WTC11 (cell line): Measurements from ENCODE around the gene CCDC141. TPM values are rescaled to one million over a fixed set of nuclear protein-coding genes. Genes with fewer than 3 reads are reported as not detected.

Experiments
- ATAC-seq: fragments of 200-7000 bp; cut with Tn5 transposase; 2 replicates; pipeline ENCODE4 v1.10.0; 2021; ENCODE audit warnings: mild to moderate bottlenecking, moderate library complexity
- CTCF ChIA-PET: fragments of 300-600 bp; sonication (Branson Sonifier 250); formaldehyde crosslinking; loops from one replicate; lab custom pipeline; 2021; ENCODE audit warnings: antibody characterized with exemption; lab: Charles Lee
- POLR2A ChIA-PET: fragments of 350-600 bp; sonication (Branson Sonifier 250); formaldehyde crosslinking; loops from one replicate; lab custom pipeline; 2021; ENCODE audit warnings: antibody characterized with exemption; lab: Charles Lee
- DNase-seq: peaks from one replicate; pipeline ENCODE4 v3.0.0; 2021; ENCODE audit warnings: low spot score
- H3K27ac Mint-ChIP-seq: 2 replicates; pipeline ENCODE4 v1.8.0; 2021; ENCODE audit warnings: mixed read lengths
- H3K27me3 Mint-ChIP-seq: 2 replicates; pipeline ENCODE4 v1.8.0; 2021; ENCODE audit warnings: low read depth, mild to moderate bottlenecking, moderate library complexity, mixed read lengths
- H3K36me3 Mint-ChIP-seq: 2 replicates; pipeline ENCODE4 v1.8.0; 2021; ENCODE audit warnings: mixed read lengths
- H3K4me1 Mint-ChIP-seq: 2 replicates; pipeline ENCODE4 v1.8.0; 2022; ENCODE audit warnings: mixed read lengths
- H3K4me3 Mint-ChIP-seq: 2 replicates; pipeline ENCODE4 v1.8.0; 2021; ENCODE audit warnings: mild to moderate bottlenecking, moderate library complexity, mixed read lengths
- H3K9me3 Mint-ChIP-seq: 2 replicates; pipeline ENCODE4 v1.8.0; 2021; ENCODE audit warnings: mixed read lengths
- AFF4 ChIP-seq: sonication (generic); formaldehyde crosslinking; IDR thresholded peaks from 2 replicates; pipeline ENCODE4 v1.8.1; 2023; ENCODE audit warnings: mild to moderate bottlenecking, missing genetic modification reagents, borderline replicate concordance
- ELF4 ChIP-seq: sonication (generic); formaldehyde crosslinking; IDR thresholded peaks from 2 replicates; pipeline ENCODE4 v1.8.1; 2022; ENCODE audit warnings: low read depth, mild to moderate bottlenecking, moderate library complexity, missing genetic modification reagents
- IRF1 ChIP-seq: sonication (generic); formaldehyde crosslinking; IDR thresholded peaks from 2 replicates; pipeline ENCODE4 v1.8.0; 2023; ENCODE audit warnings: missing genetic modification reagents
- KAT7 ChIP-seq: sonication (generic); formaldehyde crosslinking; IDR thresholded peaks from 2 replicates; pipeline ENCODE4 v1.8.1; 2023; ENCODE audit warnings: missing genetic modification reagents, mild to moderate bottlenecking, borderline replicate concordance
- MAX ChIP-seq: sonication (generic); formaldehyde crosslinking; IDR thresholded peaks from 2 replicates; pipeline ENCODE4 v1.8.0; 2022; ENCODE audit warnings: mild to moderate bottlenecking, missing genetic modification reagents
- MLX ChIP-seq: sonication (generic); formaldehyde crosslinking; IDR thresholded peaks from 2 replicates; pipeline ENCODE4 v1.8.1; 2023; ENCODE audit warnings: mild to moderate bottlenecking, missing genetic modification reagents, moderate library complexity
- MXD4 ChIP-seq: fragments of 250-450 bp; sonication (Bioruptor Pico); IDR thresholded peaks from 2 replicates; pipeline ENCODE4 v1.8.0; 2021; ENCODE audit warnings: mild to moderate bottlenecking, moderate library complexity, borderline replicate concordance
- MYBL2 ChIP-seq: sonication (generic); formaldehyde crosslinking; IDR thresholded peaks from 2 replicates; pipeline ENCODE4 v1.8.1; 2023; ENCODE audit warnings: mild to moderate bottlenecking, moderate library complexity, missing genetic modification reagents
- NFYB ChIP-seq: sonication (generic); formaldehyde crosslinking; conservative IDR thresholded peaks from 2 replicates; pipeline ENCODE4 v1.8.0; 2022; ENCODE audit warnings: low read depth, missing genetic modification reagents
- NR1H2 ChIP-seq: sonication (generic); formaldehyde crosslinking; IDR thresholded peaks from 2 replicates; pipeline ENCODE4 v1.9.0; 2021; ENCODE audit warnings: mild to moderate bottlenecking, moderate library complexity, missing genetic modification reagents
- PRRX2 ChIP-seq: fragments of 250-450 bp; sonication (Bioruptor Pico); IDR thresholded peaks from 2 replicates; pipeline ENCODE4 v1.8.0; 2021; ENCODE audit warnings: mild to moderate bottlenecking
- RELA ChIP-seq: sonication (generic); formaldehyde crosslinking; IDR thresholded peaks from 2 replicates; pipeline ENCODE4 v1.8.1; 2022; ENCODE audit warnings: missing genetic modification reagents, mild to moderate bottlenecking, borderline replicate concordance
- TEAD1 ChIP-seq: sonication (generic); formaldehyde crosslinking; IDR thresholded peaks from 2 replicates; pipeline ENCODE4 v1.8.0; 2022; ENCODE audit warnings: mild to moderate bottlenecking, missing genetic modification reagents
- ZNF317 ChIP-seq: sonication (generic); formaldehyde crosslinking; IDR thresholded peaks from 2 replicates; pipeline ENCODE4 v1.8.1; 2023; ENCODE audit warnings: low read depth, mild to moderate bottlenecking, moderate library complexity, missing genetic modification reagents, borderline replicate concordance
- ZNF671 ChIP-seq: fragments of 250-450 bp; sonication (Bioruptor Pico); IDR thresholded peaks from 2 replicates; pipeline ENCODE4 v1.8.0; 2021; ENCODE audit warnings: mild to moderate bottlenecking
- total RNA-seq: library from RNA; stranded (reverse); gene quantifications from 3 replicates; pipeline ENCODE4 v1.2.3, GENCODE V29; 2021
- TF ChIP-seq, protein P1 (sequence below): sonication (generic); formaldehyde crosslinking; IDR thresholded peaks from 2 replicates; pipeline ENCODE4 v1.8.0; 2023; ENCODE audit warnings: mild to moderate bottlenecking, missing genetic modification reagents
- TF ChIP-seq, protein P2 (sequence below): fragments of 250-450 bp; sonication (Bioruptor Pico); IDR thresholded peaks from 2 replicates; pipeline ENCODE4 v1.9.0; 2021; ENCODE audit warnings: moderate library complexity, mild to moderate bottlenecking, inconsistent platforms, borderline replicate concordance
- TF ChIP-seq, protein P3 (sequence below): fragments of 250-450 bp; sonication (Bioruptor Pico); IDR thresholded peaks from 2 replicates; pipeline ENCODE4 v2.1.2; 2022; ENCODE audit warnings: mild to moderate bottlenecking, moderate library complexity
- TF ChIP-seq, protein P4 (sequence below): sonication (generic); formaldehyde crosslinking; conservative IDR thresholded peaks from 2 replicates; pipeline ENCODE4 v1.8.1; 2023; ENCODE audit warnings: mild to moderate bottlenecking, low read depth, missing genetic modification reagents, moderate library complexity
- TF ChIP-seq, protein P5 (sequence below): fragments of 250-450 bp; sonication (Bioruptor Pico); IDR thresholded peaks from 2 replicates; pipeline ENCODE4 v1.8.0; 2021; ENCODE audit warnings: mild to moderate bottlenecking

Gene CCDC141
- total RNA-seq, 1 experiment from 2014 or later: 8.5 TPM

DNA sequence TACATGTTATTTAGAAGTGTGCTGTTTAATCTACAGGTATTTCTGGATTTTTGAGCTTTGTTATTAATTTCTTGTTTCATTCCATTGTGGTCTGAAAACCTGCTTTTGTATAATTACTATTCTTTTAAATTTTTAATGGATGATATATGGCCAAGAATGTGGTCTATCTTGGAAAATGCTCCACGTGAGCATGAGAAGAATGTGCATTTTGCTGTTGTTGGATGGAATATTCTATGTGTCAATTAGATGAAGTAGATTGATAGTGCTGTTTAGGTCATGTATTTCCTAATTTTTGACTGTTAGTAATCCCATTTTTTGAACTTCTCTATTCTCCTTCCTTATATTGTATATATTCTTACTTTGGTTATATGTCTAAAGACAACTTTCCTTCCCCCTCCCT lies 222.8 kb downstream of the CCDC141 start:
- no peak for ATAC-seq
- ChIA-PET POLR2A (interaction anchor here (0.8 kb wide), 1 partner anchor 16 kb away, joined by 3 read pairs; no protein-coding TSS in a partner anchor), CTCF (interaction anchor here (0.6 kb wide), 1 partner anchor 301 kb away, joined by 3 read pairs; no protein-coding TSS in a partner anchor)
- Mint-ChIP-seq H3K4me1 (peaks cover 13% of the 10 kb centered on the region), H3K27me3 (no peaks in the 10 kb centered on the region), H3K27ac (no peak overlapping the region), H3K4me3 (no peak overlapping the region), H3K36me3 (no peaks in the 10 kb centered on the region), H3K9me3 (peaks cover 6% of the 10 kb centered on the region; the same call in 1 of the 2 replicates)
- TF ChIP-seq TEAD1 (CRISPR knock-in tag) (no peak), MYBL2 (no peak), ELF4 (CRISPR knock-in tag) (no peak), MAX (no peak), KAT7 (CRISPR knock-in tag) (no peak)
- TF ChIP-seq, protein P1, sequence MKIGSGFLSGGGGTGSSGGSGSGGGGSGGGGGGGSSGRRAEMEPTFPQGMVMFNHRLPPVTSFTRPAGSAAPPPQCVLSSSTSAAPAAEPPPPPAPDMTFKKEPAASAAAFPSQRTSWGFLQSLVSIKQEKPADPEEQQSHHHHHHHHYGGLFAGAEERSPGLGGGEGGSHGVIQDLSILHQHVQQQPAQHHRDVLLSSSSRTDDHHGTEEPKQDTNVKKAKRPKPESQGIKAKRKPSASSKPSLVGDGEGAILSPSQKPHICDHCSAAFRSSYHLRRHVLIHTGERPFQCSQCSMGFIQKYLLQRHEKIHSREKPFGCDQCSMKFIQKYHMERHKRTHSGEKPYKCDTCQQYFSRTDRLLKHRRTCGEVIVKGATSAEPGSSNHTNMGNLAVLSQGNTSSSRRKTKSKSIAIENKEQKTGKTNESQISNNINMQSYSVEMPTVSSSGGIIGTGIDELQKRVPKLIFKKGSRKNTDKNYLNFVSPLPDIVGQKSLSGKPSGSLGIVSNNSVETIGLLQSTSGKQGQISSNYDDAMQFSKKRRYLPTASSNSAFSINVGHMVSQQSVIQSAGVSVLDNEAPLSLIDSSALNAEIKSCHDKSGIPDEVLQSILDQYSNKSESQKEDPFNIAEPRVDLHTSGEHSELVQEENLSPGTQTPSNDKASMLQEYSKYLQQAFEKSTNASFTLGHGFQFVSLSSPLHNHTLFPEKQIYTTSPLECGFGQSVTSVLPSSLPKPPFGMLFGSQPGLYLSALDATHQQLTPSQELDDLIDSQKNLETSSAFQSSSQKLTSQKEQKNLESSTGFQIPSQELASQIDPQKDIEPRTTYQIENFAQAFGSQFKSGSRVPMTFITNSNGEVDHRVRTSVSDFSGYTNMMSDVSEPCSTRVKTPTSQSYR (CRISPR knock-in tag): no peak
- no peak for DNase-seq

GRCh38 chr2:178825183-178825582 lies 224.8 kb downstream of the CCDC141 start:
- Mint-ChIP-seq H3K36me3 (no peaks in the 10 kb centered on the region), H3K4me3 (no peak overlapping the region), H3K27me3 (no peaks in the 10 kb centered on the region), H3K4me1 (peaks cover 11% of the 10 kb centered on the region), H3K9me3 (peaks cover 6% of the 10 kb centered on the region; the same call in 1 of the 2 replicates), H3K27ac (no peak overlapping the region)
- no peak for ATAC-seq
- TF ChIP-seq NR1H2 (CRISPR knock-in tag) (no peak), IRF1 (CRISPR knock-in tag) (no peak), MLX (CRISPR knock-in tag) (no peak), MXD4 (CRISPR knock-in tag) (no peak), NFYB (CRISPR knock-in tag) (no peak), ZNF671 (CRISPR knock-in tag) (no peak), AFF4 (no peak), RELA (CRISPR knock-in tag) (no peak), PRRX2 (no peak), ZNF317 (CRISPR knock-in tag) (no peak)
- TF ChIP-seq, protein P2, sequence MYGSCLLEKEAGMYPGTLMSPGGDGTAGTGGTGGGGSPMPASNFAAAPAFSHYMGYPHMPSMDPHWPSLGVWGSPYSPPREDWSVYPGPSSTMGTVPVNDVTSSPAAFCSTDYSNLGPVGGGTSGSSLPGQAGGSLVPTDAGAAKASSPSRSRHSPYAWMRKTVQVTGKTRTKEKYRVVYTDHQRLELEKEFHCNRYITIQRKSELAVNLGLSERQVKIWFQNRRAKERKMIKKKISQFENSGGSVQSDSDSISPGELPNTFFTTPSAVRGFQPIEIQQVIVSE (CRISPR knock-in tag): no peak
- TF ChIP-seq, protein P3, sequence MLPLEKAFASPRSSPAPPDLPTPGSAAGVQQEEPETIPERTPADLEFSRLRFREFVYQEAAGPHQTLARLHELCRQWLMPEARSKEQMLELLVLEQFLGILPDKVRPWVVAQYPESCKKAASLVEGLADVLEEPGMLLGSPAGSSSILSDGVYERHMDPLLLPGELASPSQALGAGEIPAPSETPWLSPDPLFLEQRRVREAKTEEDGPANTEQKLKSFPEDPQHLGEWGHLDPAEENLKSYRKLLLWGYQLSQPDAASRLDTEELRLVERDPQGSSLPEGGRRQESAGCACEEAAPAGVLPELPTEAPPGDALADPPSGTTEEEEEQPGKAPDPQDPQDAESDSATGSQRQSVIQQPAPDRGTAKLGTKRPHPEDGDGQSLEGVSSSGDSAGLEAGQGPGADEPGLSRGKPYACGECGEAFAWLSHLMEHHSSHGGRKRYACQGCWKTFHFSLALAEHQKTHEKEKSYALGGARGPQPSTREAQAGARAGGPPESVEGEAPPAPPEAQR: no peak
- TF ChIP-seq, protein P4, sequence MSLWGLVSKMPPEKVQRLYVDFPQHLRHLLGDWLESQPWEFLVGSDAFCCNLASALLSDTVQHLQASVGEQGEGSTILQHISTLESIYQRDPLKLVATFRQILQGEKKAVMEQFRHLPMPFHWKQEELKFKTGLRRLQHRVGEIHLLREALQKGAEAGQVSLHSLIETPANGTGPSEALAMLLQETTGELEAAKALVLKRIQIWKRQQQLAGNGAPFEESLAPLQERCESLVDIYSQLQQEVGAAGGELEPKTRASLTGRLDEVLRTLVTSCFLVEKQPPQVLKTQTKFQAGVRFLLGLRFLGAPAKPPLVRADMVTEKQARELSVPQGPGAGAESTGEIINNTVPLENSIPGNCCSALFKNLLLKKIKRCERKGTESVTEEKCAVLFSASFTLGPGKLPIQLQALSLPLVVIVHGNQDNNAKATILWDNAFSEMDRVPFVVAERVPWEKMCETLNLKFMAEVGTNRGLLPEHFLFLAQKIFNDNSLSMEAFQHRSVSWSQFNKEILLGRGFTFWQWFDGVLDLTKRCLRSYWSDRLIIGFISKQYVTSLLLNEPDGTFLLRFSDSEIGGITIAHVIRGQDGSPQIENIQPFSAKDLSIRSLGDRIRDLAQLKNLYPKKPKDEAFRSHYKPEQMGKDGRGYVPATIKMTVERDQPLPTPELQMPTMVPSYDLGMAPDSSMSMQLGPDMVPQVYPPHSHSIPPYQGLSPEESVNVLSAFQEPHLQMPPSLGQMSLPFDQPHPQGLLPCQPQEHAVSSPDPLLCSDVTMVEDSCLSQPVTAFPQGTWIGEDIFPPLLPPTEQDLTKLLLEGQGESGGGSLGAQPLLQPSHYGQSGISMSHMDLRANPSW (CRISPR knock-in tag): no peak
- TF ChIP-seq, protein P5, sequence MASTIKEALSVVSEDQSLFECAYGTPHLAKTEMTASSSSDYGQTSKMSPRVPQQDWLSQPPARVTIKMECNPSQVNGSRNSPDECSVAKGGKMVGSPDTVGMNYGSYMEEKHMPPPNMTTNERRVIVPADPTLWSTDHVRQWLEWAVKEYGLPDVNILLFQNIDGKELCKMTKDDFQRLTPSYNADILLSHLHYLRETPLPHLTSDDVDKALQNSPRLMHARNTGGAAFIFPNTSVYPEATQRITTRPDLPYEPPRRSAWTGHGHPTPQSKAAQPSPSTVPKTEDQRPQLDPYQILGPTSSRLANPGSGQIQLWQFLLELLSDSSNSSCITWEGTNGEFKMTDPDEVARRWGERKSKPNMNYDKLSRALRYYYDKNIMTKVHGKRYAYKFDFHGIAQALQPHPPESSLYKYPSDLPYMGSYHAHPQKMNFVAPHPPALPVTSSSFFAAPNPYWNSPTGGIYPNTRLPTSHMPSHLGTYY: no peak
- POLR2A ChIA-PET: no interaction called here
- CTCF ChIA-PET: no interaction called here
- no peak for DNase-seq
